Measurements from ENCODE around the gene HIGD1C. TPM values are rescaled to one million over a fixed set of nuclear protein-coding genes. Genes with fewer than 3 reads are reported as not detected.
"Not testable (repeated sequence)": the region's sequence is repeated elsewhere in the genome, so short reads cannot be mapped to it uniquely, and the experiment has no call there.

HIGD1C gene
- total RNA-seq, 1 experiment from 2014 or later, result not detected

- DNase-seq (ENCODE audit: low read depth), result no peak
Measured at GRCh38 chr12:50984586-50985298, 32.4 kb downstream of the HIGD1C start.

GRCh38 chr12:50985322-50985721 is 33.0 kb downstream of the HIGD1C start:
- peak; percentile 76 for DNase-seq (ENCODE audit: low read depth)

GRCh38 chr12:50986966-50987737 is 34.8 kb downstream of the HIGD1C start:
- DNase-seq (ENCODE audit: low read depth), result peak; percentile 58

GRCh38 chr12:50988051-50988450 is 35.7 kb downstream of the HIGD1C start:
- DNase-seq (ENCODE audit: low read depth), result no peak

GRCh38 chr12:50988871-50989270 is 36.5 kb downstream of the HIGD1C start:
- no peak for DNase-seq (ENCODE audit: low read depth)

GRCh38 chr12:50990147-50990727 is 37.9 kb downstream of the HIGD1C start:
- no peak for DNase-seq (ENCODE audit: low read depth)

- no peak for DNase-seq (ENCODE audit: low read depth)
Measured at GRCh38 chr12:50990791-50991190, 38.4 kb downstream of the HIGD1C start.

GRCh38 chr12:50991291-50991690 is 38.9 kb downstream of the HIGD1C start:
- no peak for DNase-seq (ENCODE audit: low read depth)

GRCh38 chr12:50992819-50993218 is 40.5 kb downstream of the HIGD1C start:
- DNase-seq (ENCODE audit: low read depth), result no peak

GRCh38 chr12:50999093-50999492 is 46.7 kb downstream of the HIGD1C start:
- no peak for DNase-seq (ENCODE audit: low read depth)

- DNase-seq (ENCODE audit: low read depth), result peak; percentile 72
Measured at GRCh38 chr12:51000245-51000644, 47.9 kb downstream of the HIGD1C start.

- no peak for DNase-seq (ENCODE audit: low read depth)
Measured at GRCh38 chr12:51001799-51002198, 49.5 kb downstream of the HIGD1C start.

- DNase-seq (ENCODE audit: low read depth), result no peak
Measured at GRCh38 chr12:51004504-51004903, 52.2 kb downstream of the HIGD1C start.

- DNase-seq (ENCODE audit: low read depth), result no peak
Measured at GRCh38 chr12:51005030-51005429, 52.7 kb downstream of the HIGD1C start.

- no peak for DNase-seq (ENCODE audit: low read depth)
Measured at GRCh38 chr12:51005671-51006070, 53.3 kb downstream of the HIGD1C start.

- no peak for DNase-seq (ENCODE audit: low read depth)
Measured at GRCh38 chr12:51008329-51009055, 56.1 kb downstream of the HIGD1C start.

- no peak for DNase-seq (ENCODE audit: low read depth)
Measured at GRCh38 chr12:51009056-51009440, 56.7 kb downstream of the HIGD1C start.

- DNase-seq (ENCODE audit: low read depth), result no peak
Measured at GRCh38 chr12:51011955-51012354, 59.6 kb downstream of the HIGD1C start.

- no peak for DNase-seq (ENCODE audit: low read depth)
Measured at GRCh38 chr12:51012570-51013236, 60.4 kb downstream of the HIGD1C start.

- DNase-seq (ENCODE audit: low read depth), result no peak
Measured at GRCh38 chr12:51013441-51013840, 61.1 kb downstream of the HIGD1C start.

GRCh38 chr12:51014467-51014866 is 62.1 kb downstream of the HIGD1C start:
- not testable (repeated sequence) for DNase-seq (ENCODE audit: low read depth)

GRCh38 chr12:51017452-51017851 is 65.1 kb downstream of the HIGD1C start:
- no peak for DNase-seq (ENCODE audit: low read depth)
